Brain microvascular endothelial cell (primary cell): ENCODE measurements around the gene UGT1A6.

Experiments
- DNase-seq: peaks from one replicate; pipeline ENCODE4 v3.0.0-alpha.2; 2020
- H3K27ac ChIP-seq: fragments of 250-450 bp; sonication (Bioruptor Pico); 2 replicates; pipeline ENCODE4 v1.5.1; 2020; ENCODE audit warnings: mild to moderate bottlenecking, moderate library complexity
- H3K27me3 ChIP-seq: fragments of 250-450 bp; sonication (Bioruptor Pico); replicated peaks from 2 replicates; pipeline ENCODE4 v1.5.1; 2020; ENCODE audit warnings: mild to moderate bottlenecking
- H3K36me3 ChIP-seq: fragments of 250-450 bp; sonication (Bioruptor Pico); replicated peaks from 2 replicates; pipeline ENCODE4 v1.5.1; 2020; ENCODE audit warnings: mild to moderate bottlenecking
- H3K4me3 ChIP-seq: 2 replicates; pipeline ENCODE4 v1.5.1; 2011; ENCODE audit warnings: low read depth, mild to moderate bottlenecking, control low read depth, low read length, moderate library complexity
- CTCF ChIP-seq: IDR thresholded peaks from 2 replicates; pipeline ENCODE4 v1.5.1; 2011; ENCODE audit warnings: low read depth, mild to moderate bottlenecking, moderate library complexity, low read length, control low read depth, inconsistent platforms; ENCODE audit errors: missing control alignments
- in situ Hi-C: cut with HindIII; loops from 2 replicates; pipeline ENCODE4 v1.10.0; 2017; ENCODE audit warnings: low sequenced_read_pairs, low pct_ligation_motif_present

UGT1A6 gene

GRCh38 chr2:233772153-233772552 lies 79.5 kb downstream of the UGT1A6 start:
- Histone ChIP-seq H3K36me3 (no peaks in the 10 kb centered on the region), H3K4me3 (no peak overlapping the region), H3K27ac (no peak overlapping the region), H3K27me3 (no peaks in the 10 kb centered on the region)
- in situ Hi-C loops, result no loop called here
- TF ChIP-seq CTCF, result no peak
- no peak for DNase-seq

GRCh38 chr2:233772583-233772982 lies 79.9 kb downstream of the UGT1A6 start:
- Histone ChIP-seq H3K36me3 (no peaks in the 10 kb centered on the region), H3K4me3 (no peak overlapping the region), H3K27ac (no peak overlapping the region), H3K27me3 (no peaks in the 10 kb centered on the region)
- in situ Hi-C loops, result no loop called here
- DNase-seq, result no peak
- TF ChIP-seq CTCF, result no peak

GRCh38 chr2:233773854-233774253 lies 81.2 kb downstream of the UGT1A6 start:
- Histone ChIP-seq H3K36me3 (no peaks in the 10 kb centered on the region), H3K4me3 (no peak overlapping the region), H3K27ac (no peak overlapping the region), H3K27me3 (no peaks in the 10 kb centered on the region)
- TF ChIP-seq CTCF, result no peak
- DNase-seq, result no peak
- in situ Hi-C loops, result no loop called here

GRCh38 chr2:233775414-233775813 lies 82.7 kb downstream of the UGT1A6 start:
- Histone ChIP-seq H3K4me3 (no peak overlapping the region), H3K27me3 (no peaks in the 10 kb centered on the region), H3K27ac (no peak overlapping the region), H3K36me3 (no peaks in the 10 kb centered on the region)
- TF ChIP-seq CTCF, result no peak
- in situ Hi-C loops, result no loop called here
- no peak for DNase-seq

- no peak for DNase-seq
- Histone ChIP-seq H3K4me3 (no peak within 1 kb of the TSS), H3K36me3 (no peaks in the 10 kb centered on the region), H3K27ac (no peak within 1 kb of the TSS), H3K27me3 (no peaks in the 10 kb centered on the region)
- TF ChIP-seq CTCF, result no peak
- in situ Hi-C loops, result no loop called here
These were observed 85.3 kb downstream of the UGT1A6 start, which contains the start of gene MROH2A for GRCh38 chr2:233778030-233778429. MROH2A (plus strand) TSS chr2:233778330; CDS start chr2:233779359, 1,029 bp downstream.

GRCh38 chr2:233779722-233780121 lies 87.0 kb downstream of the UGT1A6 start:
- TF ChIP-seq CTCF, result no peak
- H3K27ac ChIP-seq, result no peak overlapping the region
- H3K36me3 ChIP-seq, result no peaks in the 10 kb centered on the region
- DNase-seq, result no peak
- H3K4me3 ChIP-seq, result no peak overlapping the region
- no peaks in the 10 kb centered on the region for H3K27me3 ChIP-seq
- in situ Hi-C loops, result no loop called here
